AG08395 (cell line): Measurements from ENCODE around the gene SLC22A5.
"Not testable (repeated sequence)": the region's sequence is repeated elsewhere in the genome, so short reads cannot be mapped to it uniquely, and the experiment has no call there.

ENCODE experiments used
- DNase-seq: peaks from one replicate; pipeline ENCODE4 v3.0.0; 2012; ENCODE audit warnings: mixed read lengths, low spot score

The SLC22A5 gene

GRCh38 chr5:132413567-132413966 is 44.1 kb downstream of the SLC22A5 start:
- DNase-seq, result no peak

GRCh38 chr5:132414634-132415378 is 45.3 kb downstream of the SLC22A5 start:
- DNase-seq, result no peak

GRCh38 chr5:132415516-132415915 is 46.0 kb downstream of the SLC22A5 start:
- not testable (repeated sequence) for DNase-seq

GRCh38 chr5:132416306-132417009 is 46.9 kb downstream of the SLC22A5 start:
- no peak for DNase-seq

- DNase-seq, result no peak
Measured at GRCh38 chr5:132417010-132417439, 47.5 kb downstream of the SLC22A5 start.

- DNase-seq, result no peak
Measured at GRCh38 chr5:132417461-132417860, 48.0 kb downstream of the SLC22A5 start.

- no peak for DNase-seq
Measured at GRCh38 chr5:132417889-132418485, 48.5 kb downstream of the SLC22A5 start.

- no peak for DNase-seq
Measured at GRCh38 chr5:132418881-132419280, 49.4 kb downstream of the SLC22A5 start.

GRCh38 chr5:132419502-132420468 is 50.3 kb downstream of the SLC22A5 start:
- DNase-seq, result peak; percentile 88

GRCh38 chr5:132420706-132421272 is 51.3 kb downstream of the SLC22A5 start:
- no peak for DNase-seq

- DNase-seq, result no peak
Measured at GRCh38 chr5:132421462-132421861, 52.0 kb downstream of the SLC22A5 start.

GRCh38 chr5:132422720-132423437 is 53.4 kb downstream of the SLC22A5 start:
- DNase-seq, result no peak

GRCh38 chr5:132423438-132423898 is 54.0 kb downstream of the SLC22A5 start:
- DNase-seq, result no peak

- no peak for DNase-seq
Measured at GRCh38 chr5:132424167-132424880, 54.8 kb downstream of the SLC22A5 start.

- peak; percentile 83 for DNase-seq
Measured at GRCh38 chr5:132425009-132425937, 55.8 kb downstream of the SLC22A5 start.

- no peak for DNase-seq
Measured at GRCh38 chr5:132425975-132426524, 56.5 kb downstream of the SLC22A5 start.

GRCh38 chr5:132426525-132427138 is 57.1 kb downstream of the SLC22A5 start:
- peak; percentile 96 for DNase-seq
